ENCODE results near the gene RNF220.

RNF220 gene

DNA sequence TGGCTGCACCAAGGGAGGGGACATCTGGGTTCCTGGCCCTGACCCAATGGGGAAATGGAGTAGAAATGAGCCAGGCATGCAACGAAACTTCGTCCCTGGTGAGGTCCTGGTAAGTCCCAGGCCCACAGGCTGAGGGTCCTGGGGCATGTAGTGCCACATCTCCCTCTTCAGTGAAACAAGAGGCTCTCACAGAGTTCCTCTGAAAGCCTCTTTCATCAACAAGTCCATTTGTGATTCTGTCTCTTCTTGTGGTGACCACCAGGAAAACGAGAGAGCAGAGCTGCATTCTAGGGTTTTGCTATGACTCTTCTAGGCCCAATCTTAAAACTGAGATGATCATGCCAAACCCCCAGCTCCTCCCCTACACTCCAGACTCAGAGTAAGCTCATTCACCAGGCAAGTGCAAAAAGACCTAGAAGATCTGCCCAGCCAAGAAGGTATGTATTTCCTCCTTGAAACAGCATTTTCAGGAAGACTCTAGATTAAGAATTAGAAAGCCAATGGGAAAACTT is 24.3 kb upstream of the RNF220 start (continued):
- TF ChIP-seq, protein P1, sequence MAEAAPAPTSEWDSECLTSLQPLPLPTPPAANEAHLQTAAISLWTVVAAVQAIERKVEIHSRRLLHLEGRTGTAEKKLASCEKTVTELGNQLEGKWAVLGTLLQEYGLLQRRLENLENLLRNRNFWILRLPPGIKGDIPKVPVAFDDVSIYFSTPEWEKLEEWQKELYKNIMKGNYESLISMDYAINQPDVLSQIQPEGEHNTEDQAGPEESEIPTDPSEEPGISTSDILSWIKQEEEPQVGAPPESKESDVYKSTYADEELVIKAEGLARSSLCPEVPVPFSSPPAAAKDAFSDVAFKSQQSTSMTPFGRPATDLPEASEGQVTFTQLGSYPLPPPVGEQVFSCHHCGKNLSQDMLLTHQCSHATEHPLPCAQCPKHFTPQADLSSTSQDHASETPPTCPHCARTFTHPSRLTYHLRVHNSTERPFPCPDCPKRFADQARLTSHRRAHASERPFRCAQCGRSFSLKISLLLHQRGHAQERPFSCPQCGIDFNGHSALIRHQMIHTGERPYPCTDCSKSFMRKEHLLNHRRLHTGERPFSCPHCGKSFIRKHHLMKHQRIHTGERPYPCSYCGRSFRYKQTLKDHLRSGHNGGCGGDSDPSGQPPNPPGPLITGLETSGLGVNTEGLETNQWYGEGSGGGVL (tag by site-specific recombination; IDR thresholded peaks at IDR 0.05) = no peak
- TF ChIP-seq ZNF169 (tag by site-specific recombination; IDR thresholded peaks at IDR 0.05) (no peak), KLF1 (tag by site-specific recombination; IDR thresholded peaks at IDR 0.05) (no peak), GLIS2 (tag by site-specific recombination; IDR thresholded peaks at IDR 0.05) (no peak), ZNF211 (tag by site-specific recombination; IDR thresholded peaks at IDR 0.05; ENCODE audit: low read depth) (no peak), ZNF350 (tag by site-specific recombination; IDR thresholded peaks at IDR 0.05) (no peak), KLF8 (tag by site-specific recombination; IDR thresholded peaks at IDR 0.05) (no peak), ZNF747 (tag by site-specific recombination; IDR thresholded peaks at IDR 0.05) (no peak)

- CTCF ChIA-PET = interaction anchor here (0.9 to 2.9 kb wide), 3 partner anchors 10 to 264 kb away, joined by 3 to 13 read pairs (median 3); no protein-coding TSS in a partner anchor
- no peak for TF ChIP-seq ZNF48 (tag by site-specific recombination; IDR thresholded peaks at IDR 0.05)
- TF ChIP-seq, protein P2, sequence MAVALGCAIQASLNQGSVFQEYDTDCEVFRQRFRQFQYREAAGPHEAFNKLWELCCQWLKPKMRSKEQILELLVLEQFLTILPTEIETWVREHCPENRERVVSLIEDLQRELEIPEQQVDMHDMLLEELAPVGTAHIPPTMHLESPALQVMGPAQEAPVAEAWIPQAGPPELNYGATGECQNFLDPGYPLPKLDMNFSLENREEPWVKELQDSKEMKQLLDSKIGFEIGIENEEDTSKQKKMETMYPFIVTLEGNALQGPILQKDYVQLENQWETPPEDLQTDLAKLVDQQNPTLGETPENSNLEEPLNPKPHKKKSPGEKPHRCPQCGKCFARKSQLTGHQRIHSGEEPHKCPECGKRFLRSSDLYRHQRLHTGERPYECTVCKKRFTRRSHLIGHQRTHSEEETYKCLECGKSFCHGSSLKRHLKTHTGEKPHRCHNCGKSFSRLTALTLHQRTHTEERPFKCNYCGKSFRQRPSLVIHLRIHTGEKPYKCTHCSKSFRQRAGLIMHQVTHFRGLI (tag by site-specific recombination; IDR thresholded peaks at IDR 0.05) = no peak
- no peak for TF ChIP-seq GLI4 (tag by site-specific recombination; IDR thresholded peaks at IDR 0.05)
- TF ChIP-seq ZNF518A (tag by site-specific recombination; conservative IDR thresholded peaks at IDR 0.05; ENCODE audit: low read depth) = no peak
- TF ChIP-seq, protein P1 (tag by site-specific recombination; IDR thresholded peaks at IDR 0.05) = no peak
- TF ChIP-seq ZNF670 (tag by site-specific recombination; IDR thresholded peaks at IDR 0.05; ENCODE audit: low read depth) = no peak
- TF ChIP-seq ZBTB8A (tag by site-specific recombination; IDR thresholded peaks at IDR 0.05) = no peak
- TF ChIP-seq KLF1 (tag by site-specific recombination; IDR thresholded peaks at IDR 0.05) = no peak
- no peak for TF ChIP-seq GFI1B (tag by site-specific recombination; IDR thresholded peaks at IDR 0.05)
- TF ChIP-seq, protein P3, sequence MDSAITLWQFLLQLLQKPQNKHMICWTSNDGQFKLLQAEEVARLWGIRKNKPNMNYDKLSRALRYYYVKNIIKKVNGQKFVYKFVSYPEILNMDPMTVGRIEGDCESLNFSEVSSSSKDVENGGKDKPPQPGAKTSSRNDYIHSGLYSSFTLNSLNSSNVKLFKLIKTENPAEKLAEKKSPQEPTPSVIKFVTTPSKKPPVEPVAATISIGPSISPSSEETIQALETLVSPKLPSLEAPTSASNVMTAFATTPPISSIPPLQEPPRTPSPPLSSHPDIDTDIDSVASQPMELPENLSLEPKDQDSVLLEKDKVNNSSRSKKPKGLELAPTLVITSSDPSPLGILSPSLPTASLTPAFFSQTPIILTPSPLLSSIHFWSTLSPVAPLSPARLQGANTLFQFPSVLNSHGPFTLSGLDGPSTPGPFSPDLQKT (IDR thresholded peaks at IDR 0.05; ENCODE audit: borderline replicate concordance, low read depth, low read length) = no peak
- no peak for TF ChIP-seq ZNF704 (tag by site-specific recombination; IDR thresholded peaks at IDR 0.05)
- TF ChIP-seq ZNF514 (tag by site-specific recombination; IDR thresholded peaks at IDR 0.05) = no peak
- TF ChIP-seq RBAK (tag by site-specific recombination; IDR thresholded peaks at IDR 0.05) = no peak
- no peak for TF ChIP-seq ZBTB26 (tag by site-specific recombination; optimal IDR thresholded peaks at IDR 0.05)
- no peak for TF ChIP-seq ZNF544 (tag by site-specific recombination; IDR thresholded peaks at IDR 0.05)
- no peak for TF ChIP-seq ZNF792 (tag by site-specific recombination; IDR thresholded peaks at IDR 0.05)
- no peak for TF ChIP-seq ZBTB20 (tag by site-specific recombination; IDR thresholded peaks at IDR 0.05)
- POLR2A ChIA-PET = no interaction called here
- H3K9me3 ChIP-seq (ENCODE audit: control insufficient read depth, insufficient read depth, low read depth, low read length) = no peaks in the 10 kb centered on the region
- H3K27ac ChIP-seq (ENCODE audit: extremely low read depth, low read depth, low read length) = no peak overlapping the region
- no peaks in the 10 kb centered on the region for H3K4me1 ChIP-seq (ENCODE audit: control insufficient read depth, insufficient read depth, low read length)
- H3K36me3 ChIP-seq (ENCODE audit: control insufficient read depth in 2 of 2, insufficient read depth in 1 of 2, low read length in 2 of 2) = no peaks in the 10 kb centered on the region
- no peak overlapping the region for H3K4me3 ChIP-seq (ENCODE audit: low read depth, low read length)
These were observed 16.5 kb upstream of the RNF220 start for GRCh38 chr1:44388551-44388950.
